ENCODE data around the gene DCBLD2.
A peak's percentile ranks its signal among the peaks of the same experiment; 100 is the strongest.

Gene DCBLD2

GRCh38 chr3:98912448-98912847 lies 11.0 kb upstream of the DCBLD2 start:
- Histone ChIP-seq H3K9ac (no peak overlapping the region), H3K27me3 (no peaks in the 10 kb centered on the region), H3K4me2 (no peak overlapping the region), H3K36me3 (no peaks in the 10 kb centered on the region), H3K27ac (no peak overlapping the region), H4K20me1 (no peaks in the 10 kb centered on the region), H3K4me1 (no peaks in the 10 kb centered on the region), H3K9me3 (no peaks in the 10 kb centered on the region), H3K4me3 (no peak overlapping the region)
- TF ChIP-seq Cebpa-rat (IDR thresholded peaks at IDR 0.05), result no peak

- TF ChIP-seq Cebpa-rat (IDR thresholded peaks at IDR 0.05), result no peak
- Histone ChIP-seq H3K9me3 (no peaks in the 10 kb centered on the region), H3K4me2 (no peak overlapping the region), H3K27ac (no peak overlapping the region), H4K20me1 (no peaks in the 10 kb centered on the region), H3K36me3 (no peaks in the 10 kb centered on the region), H3K27me3 (no peaks in the 10 kb centered on the region), H3K4me3 (no peak overlapping the region), H3K4me1 (peaks cover 7% of the 10 kb centered on the region), H3K9ac (no peak overlapping the region)
Measured at GRCh38 chr3:98906230-98906629, 4.7 kb upstream of the DCBLD2 start.

- no peaks in the 10 kb centered on the region for H3K27me3 ChIP-seq
- no peak overlapping the region for H3K9ac ChIP-seq
- peaks cover 24% of the 10 kb centered on the region for H3K4me1 ChIP-seq
- no peaks in the 10 kb centered on the region for H3K9me3 ChIP-seq
- TF ChIP-seq Cebpa-rat (IDR thresholded peaks at IDR 0.05), result no peak
- H3K4me3 ChIP-seq, result no peak overlapping the region
- peaks cover 11% of the 10 kb centered on the region for H4K20me1 ChIP-seq
- H3K27ac ChIP-seq, result no peak overlapping the region
- no peak overlapping the region for H3K4me2 ChIP-seq
- H3K36me3 ChIP-seq, result no peaks in the 10 kb centered on the region
Measured at GRCh38 chr3:98903705-98904481, 2.4 kb upstream of the DCBLD2 start.

- Histone ChIP-seq H4K20me1 (peaks cover 11% of the 10 kb centered on the region), H3K9ac (no peak overlapping the region), H3K4me3 (no peak overlapping the region), H3K9me3 (no peaks in the 10 kb centered on the region), H3K4me2 (no peak overlapping the region), H3K4me1 (peaks cover 24% of the 10 kb centered on the region), H3K36me3 (no peaks in the 10 kb centered on the region), H3K27ac (no peak overlapping the region), H3K27me3 (no peaks in the 10 kb centered on the region)
- no peak for TF ChIP-seq Cebpa-rat (IDR thresholded peaks at IDR 0.05)
Measured at GRCh38 chr3:98903099-98903498, 1.6 kb upstream of the DCBLD2 start.

GRCh38 chr3:98902351-98902740 lies 851 bp upstream of the DCBLD2 start:
- Histone ChIP-seq H3K27ac (peak overlapping the region; percentile 85), H3K4me3 (peak overlapping the region; percentile 92), H3K4me2 (peak overlapping the region; percentile 87), H3K36me3 (no peaks in the 10 kb centered on the region), H3K27me3 (no peaks in the 10 kb centered on the region), H3K9ac (peak overlapping the region; percentile 87), H4K20me1 (peaks cover 16% of the 10 kb centered on the region), H3K9me3 (no peaks in the 10 kb centered on the region), H3K4me1 (peaks cover 24% of the 10 kb centered on the region)
- no peak for TF ChIP-seq Cebpa-rat (IDR thresholded peaks at IDR 0.05)

GRCh38 chr3:98901119-98901391 lies 440 bp downstream of the DCBLD2 start:
- Histone ChIP-seq H3K4me1 (peaks cover 24% of the 10 kb centered on the region), H3K9me3 (no peaks in the 10 kb centered on the region), H3K9ac (peak overlapping the region; percentile 89), H3K36me3 (no peaks in the 10 kb centered on the region), H3K4me2 (peak overlapping the region; percentile 95), H3K27ac (peak overlapping the region; percentile 86), H3K4me3 (peak overlapping the region; percentile 92), H4K20me1 (peaks cover 22% of the 10 kb centered on the region), H3K27me3 (no peaks in the 10 kb centered on the region)
- TF ChIP-seq Cebpa-rat (IDR thresholded peaks at IDR 0.05), result no peak

GRCh38 chr3:98900265-98901118 lies 1.0 kb downstream of the DCBLD2 start:
- no peaks in the 10 kb centered on the region for H3K27me3 ChIP-seq
- H3K36me3 ChIP-seq, result no peaks in the 10 kb centered on the region
- H4K20me1 ChIP-seq, result peaks cover 23% of the 10 kb centered on the region
- H3K9me3 ChIP-seq, result no peaks in the 10 kb centered on the region
- H3K4me1 ChIP-seq, result peaks cover 24% of the 10 kb centered on the region
- H3K4me2 ChIP-seq, result peak overlapping the region; percentile 95
- TF ChIP-seq Cebpa-rat (IDR thresholded peaks at IDR 0.05), result no peak
- peak overlapping the region; percentile 89 for H3K9ac ChIP-seq
- H3K4me3 ChIP-seq, result peak overlapping the region; percentile 92
- H3K27ac ChIP-seq, result peak overlapping the region; percentile 86

GRCh38 chr3:98897701-98898100 lies 3.8 kb downstream of the DCBLD2 start:
- Histone ChIP-seq H4K20me1 (peaks cover 42% of the 10 kb centered on the region), H3K9ac (no peak overlapping the region), H3K4me3 (no peak overlapping the region), H3K27me3 (no peaks in the 10 kb centered on the region), H3K4me2 (no peak overlapping the region), H3K36me3 (no peaks in the 10 kb centered on the region), H3K9me3 (no peaks in the 10 kb centered on the region), H3K4me1 (peaks cover 24% of the 10 kb centered on the region), H3K27ac (no peak overlapping the region)
- TF ChIP-seq Cebpa-rat (IDR thresholded peaks at IDR 0.05), result no peak

GRCh38 chr3:98894791-98895576 lies 6.5 kb downstream of the DCBLD2 start:
- H3K36me3 ChIP-seq, result no peaks in the 10 kb centered on the region
- H3K9ac ChIP-seq, result no peak overlapping the region

More at GRCh38 chr3:98894791-98895576, 6.5 kb downstream of the DCBLD2 start:
- H3K27me3 ChIP-seq, result no peaks in the 10 kb centered on the region
- no peaks in the 10 kb centered on the region for H3K9me3 ChIP-seq
- TF ChIP-seq Cebpa-rat (IDR thresholded peaks at IDR 0.05), result no peak
- no peak overlapping the region for H3K27ac ChIP-seq
- H3K4me2 ChIP-seq, result no peak overlapping the region
- H3K4me1 ChIP-seq, result peaks cover 8% of the 10 kb centered on the region
- H3K4me3 ChIP-seq, result no peak overlapping the region
- peaks cover 48% of the 10 kb centered on the region for H4K20me1 ChIP-seq

Data from BLaER1 (cell line).